Vagina (tissue), 2 donors: ENCODE results near the gene SLC22A31.

Source experiments
- CTCF ChIP-seq, 3 experiments: fragments of 450-650 bp in 2 of 3; fragments of 200-600 bp in 1 of 3; sonication (generic) in 1 of 3; IDR thresholded peaks; one replicate each; pipeline ENCODE4 v1.5.1; 2017 to 2019; ENCODE audit warnings: antibody characterized with exemption in 3 of 3, mild to moderate bottlenecking in 2 of 3, moderate library complexity in 2 of 3
- POLR2AphosphoS5 ChIP-seq, 2 donors: sonication (generic); formaldehyde crosslinking; IDR thresholded peaks; one replicate each; pipeline ENCODE4 v1.9.0; 2017; ENCODE audit warnings: antibody characterized with exemption in 2 of 2, mild to moderate bottlenecking in 2 of 2, low read depth in 1 of 2; ENCODE audit not compliant: insufficient read depth in 1 of 2

GRCh38 chr16:89150981-89151380, 49.4 kb downstream of the SLC22A31 start:
- TF ChIP-seq CTCF (IDR thresholded peaks at IDR 0.05) = no peak
- no peak for TF ChIP-seq POLR2AphosphoS5 (IDR thresholded peaks at IDR 0.05; ENCODE audit: insufficient read depth in 1 of 2, low read depth in 1 of 2)
